PC-9 (cell line): ENCODE measurements around the gene ZNF777. TPM values are rescaled to one million over a fixed set of nuclear protein-coding genes. Genes with fewer than 3 reads are reported as not detected.

Experiments
- BruUV-seq: library from RNA; stranded (reverse); fragments of 400-500 nt; replicated peaks from 2 replicates; lab custom pipeline; 2021; lab: Mats Ljungman, UMichigan
- CTCF ChIA-PET: fragments of 300-600 bp; sonication (Branson Sonifier 250); formaldehyde crosslinking; loops from one replicate; lab custom pipeline; 2022; ENCODE audit warnings: antibody characterized with exemption; lab: Charles Lee
- POLR2A ChIA-PET: fragments of 300-600 bp; sonication (Branson Sonifier 250); formaldehyde crosslinking; loops from one replicate; lab custom pipeline; 2022; ENCODE audit warnings: antibody characterized with exemption; ENCODE audit not compliant: unreplicated experiment; lab: Charles Lee
- DNase-seq, 2 experiments: peaks; one replicate each; pipeline versions ENCODE4 v3.0.0 to v3.0.0-alpha.2; 2015 to 2022; ENCODE audit warnings: mixed read lengths in 1 of 2
- H2AFZ ChIP-seq: fragments of 200-600 bp; sonication (generic); 2 replicates; pipeline ENCODE4 v1.8.1; 2017; ENCODE audit warnings: antibody characterized with exemption
- H3F3A ChIP-seq: fragments of 200-600 bp; sonication (generic); 2 replicates; pipeline ENCODE4 v1.8.1; 2017; ENCODE audit warnings: antibody characterized with exemption, mild to moderate bottlenecking, low read depth; ENCODE audit not compliant: insufficient read depth
- H3K27ac ChIP-seq: fragments of 200-600 bp; sonication (generic); 2 replicates; pipeline ENCODE4 v1.6.1; 2016; ENCODE audit warnings: mixed run types
- H3K27me3 ChIP-seq: fragments of 200-600 bp; sonication (generic); 2 replicates; pipeline ENCODE4 v1.6.1; 2016; ENCODE audit warnings: low read depth, mixed run types; ENCODE audit not compliant: insufficient read depth
- H3K36me3 ChIP-seq: fragments of 200-600 bp; sonication (generic); 2 replicates; pipeline ENCODE4 v1.6.1; 2016; ENCODE audit warnings: low read depth, mixed run types
- H3K4me1 ChIP-seq: fragments of 200-600 bp; sonication (generic); replicated peaks from 2 replicates; pipeline ENCODE4 v1.6.1; 2016; ENCODE audit warnings: mixed run types; ENCODE audit not compliant: insufficient read depth
- H3K4me2 ChIP-seq: fragments of 200-600 bp; sonication (generic); 2 replicates; pipeline ENCODE4 v1.6.1; 2017; ENCODE audit warnings: mixed run types
- H3K4me3 ChIP-seq: fragments of 200-600 bp; sonication (generic); 2 replicates; pipeline ENCODE4 v1.6.1; 2016; ENCODE audit warnings: mixed run types
- H3K79me2 ChIP-seq: fragments of 200-600 bp; sonication (generic); 2 replicates; pipeline ENCODE4 v1.6.1; 2017; ENCODE audit warnings: low read depth, mixed run types
- H3K9me2 ChIP-seq: fragments of 200-600 bp; sonication (generic); 2 replicates; pipeline ENCODE4 v1.8.1; 2017; ENCODE audit warnings: mild to moderate bottlenecking; ENCODE audit not compliant: insufficient read depth
- H3K9me3 ChIP-seq: fragments of 200-600 bp; sonication (generic); 2 replicates; pipeline ENCODE4 v1.8.1; 2016; ENCODE audit warnings: low read depth; ENCODE audit not compliant: insufficient read depth
- H4K20me1 ChIP-seq: fragments of 200-600 bp; sonication (generic); 2 replicates; pipeline ENCODE4 v1.8.1; 2017; ENCODE audit not compliant: insufficient read depth
- EZH2 ChIP-seq: fragments of 200-600 bp; sonication (generic); IDR thresholded peaks from 2 replicates; pipeline ENCODE4 v1.8.0; 2017; ENCODE audit warnings: antibody characterized with exemption, low read depth
- intact Hi-C: fragments of 100-400 bp; cut with micrococcal nuclease; formaldehyde crosslinking; loops from one replicate; pipeline ENCODE4 v1.10.0; 2022; ENCODE audit not compliant: unreplicated experiment
- total RNA-seq: library from RNA; stranded (reverse); gene quantifications from 2 replicates; pipeline ENCODE4 v1.2.3, GENCODE V29; 2021
- TF ChIP-seq, protein P1 (sequence below): fragments of 200-600 bp; sonication (generic); conservative IDR thresholded peaks from 2 replicates; pipeline ENCODE4 v1.6.1; 2017; ENCODE audit warnings: mixed run types, antibody characterized with exemption, mild to moderate bottlenecking, moderate library complexity

Gene ZNF777
- total RNA-seq, 1 experiment from 2014 or later: 13.3 TPM

GRCh38 chr7:149505551-149505950 is 44.7 kb upstream of the ZNF777 start:
- H3F3A ChIP-seq: no peaks in the 10 kb centered on the region

GRCh38 chr7:149501651-149502050 is 40.8 kb upstream of the ZNF777 start:
- POLR2A ChIA-PET: no interaction called here
- CTCF ChIA-PET: no interaction called here
- intact Hi-C loops: no loop called here

More at GRCh38 chr7:149505551-149505950, 44.7 kb upstream of the ZNF777 start:
- POLR2A ChIA-PET: no interaction called here
- CTCF ChIA-PET: no interaction called here
- Histone ChIP-seq H3K79me2 (no peaks in the 10 kb centered on the region), H3K27ac (no peak overlapping the region), H3K4me3 (no peak overlapping the region), H3K4me2 (no peak overlapping the region), H3K9me3 (peaks cover 24% of the 10 kb centered on the region), H4K20me1 (no peaks in the 10 kb centered on the region), H3K36me3 (no peaks in the 10 kb centered on the region), H2AFZ (no peak overlapping the region), H3K4me1 (no peaks in the 10 kb centered on the region), H3K27me3 (no peaks in the 10 kb centered on the region), H3K9me2 (no peaks in the 10 kb centered on the region)
- intact Hi-C loops: no loop called here
- DNase-seq: no peak
- BruUV-seq: no TSS peak
- TF ChIP-seq, protein P1, sequence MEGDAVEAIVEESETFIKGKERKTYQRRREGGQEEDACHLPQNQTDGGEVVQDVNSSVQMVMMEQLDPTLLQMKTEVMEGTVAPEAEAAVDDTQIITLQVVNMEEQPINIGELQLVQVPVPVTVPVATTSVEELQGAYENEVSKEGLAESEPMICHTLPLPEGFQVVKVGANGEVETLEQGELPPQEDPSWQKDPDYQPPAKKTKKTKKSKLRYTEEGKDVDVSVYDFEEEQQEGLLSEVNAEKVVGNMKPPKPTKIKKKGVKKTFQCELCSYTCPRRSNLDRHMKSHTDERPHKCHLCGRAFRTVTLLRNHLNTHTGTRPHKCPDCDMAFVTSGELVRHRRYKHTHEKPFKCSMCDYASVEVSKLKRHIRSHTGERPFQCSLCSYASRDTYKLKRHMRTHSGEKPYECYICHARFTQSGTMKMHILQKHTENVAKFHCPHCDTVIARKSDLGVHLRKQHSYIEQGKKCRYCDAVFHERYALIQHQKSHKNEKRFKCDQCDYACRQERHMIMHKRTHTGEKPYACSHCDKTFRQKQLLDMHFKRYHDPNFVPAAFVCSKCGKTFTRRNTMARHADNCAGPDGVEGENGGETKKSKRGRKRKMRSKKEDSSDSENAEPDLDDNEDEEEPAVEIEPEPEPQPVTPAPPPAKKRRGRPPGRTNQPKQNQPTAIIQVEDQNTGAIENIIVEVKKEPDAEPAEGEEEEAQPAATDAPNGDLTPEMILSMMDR: no peak
- TF ChIP-seq EZH2: no peak

DNA sequence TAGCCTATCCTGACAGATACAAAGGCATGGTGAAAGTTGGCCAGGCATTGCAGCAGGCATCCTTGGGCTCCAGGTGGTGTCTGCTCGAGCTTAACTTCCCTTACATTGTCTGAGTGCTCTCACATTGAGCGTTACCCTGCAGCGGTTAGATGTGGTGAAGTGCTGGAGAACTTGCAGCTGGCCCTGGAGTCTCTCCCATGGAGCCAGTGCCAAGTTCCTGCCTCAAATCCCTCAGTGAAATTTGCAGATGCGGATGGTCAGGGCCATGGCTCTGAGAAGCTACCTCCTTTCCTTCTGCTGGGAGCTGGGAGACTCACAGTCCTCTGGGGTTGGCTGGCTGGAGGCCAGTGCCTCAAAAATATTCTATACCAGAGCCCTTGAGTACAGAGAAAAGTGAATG is 40.0 kb upstream of the ZNF777 start:
- no TSS peak for BruUV-seq
- H2AFZ ChIP-seq: no peak overlapping the region
- H3K4me2 ChIP-seq: no peak overlapping the region
- no peak overlapping the region for H3K4me3 ChIP-seq
- H3K9me2 ChIP-seq: no peaks in the 10 kb centered on the region
- H3K27me3 ChIP-seq: no peaks in the 10 kb centered on the region
- no peaks in the 10 kb centered on the region for H3F3A ChIP-seq
- no peak for TF ChIP-seq EZH2
- TF ChIP-seq, protein P1: no peak
- H4K20me1 ChIP-seq: no peaks in the 10 kb centered on the region; the same call in 1 of the 2 replicates
- H3K9me3 ChIP-seq: peaks cover 8% of the 10 kb centered on the region; the same call in 1 of the 2 replicates
- intact Hi-C loops: no loop called here
- peaks cover 12% of the 10 kb centered on the region for H3K79me2 ChIP-seq
- ChIA-PET POLR2A (no interaction called here), CTCF (no interaction called here)
- DNase-seq: no peak
- no peaks in the 10 kb centered on the region for H3K36me3 ChIP-seq
- H3K4me1 ChIP-seq: peaks cover 7% of the 10 kb centered on the region
- no peak overlapping the region for H3K27ac ChIP-seq

More at GRCh38 chr7:149501651-149502050, 40.8 kb upstream of the ZNF777 start:
- no TSS peak for BruUV-seq
- H2AFZ ChIP-seq: no peak overlapping the region
- no peak overlapping the region for H3K4me3 ChIP-seq
- H3K4me2 ChIP-seq: no peak overlapping the region
- no peak overlapping the region for H3K27ac ChIP-seq
- no peaks in the 10 kb centered on the region; the same call in 1 of the 2 replicates for H4K20me1 ChIP-seq
- peaks cover 3% of the 10 kb centered on the region; the same call in 1 of the 2 replicates for H3K4me1 ChIP-seq
- H3K27me3 ChIP-seq: no peaks in the 10 kb centered on the region
- TF ChIP-seq EZH2: no peak
- no peaks in the 10 kb centered on the region for H3F3A ChIP-seq
- no peaks in the 10 kb centered on the region for H3K9me2 ChIP-seq
- no peak for DNase-seq
- no peaks in the 10 kb centered on the region for H3K36me3 ChIP-seq
- peaks cover 8% of the 10 kb centered on the region; the same call in 1 of the 2 replicates for H3K9me3 ChIP-seq
- peaks cover 4% of the 10 kb centered on the region for H3K79me2 ChIP-seq

GRCh38 chr7:149500201-149500600 is 39.3 kb upstream of the ZNF777 start:
- Histone ChIP-seq H3K79me2 (peaks cover 19% of the 10 kb centered on the region), H3K4me3 (no peak overlapping the region), H4K20me1 (peaks cover 3% of the 10 kb centered on the region; the same call in 1 of the 2 replicates), H3K27me3 (no peaks in the 10 kb centered on the region), H2AFZ (no peak overlapping the region), H3F3A (no peaks in the 10 kb centered on the region), H3K9me3 (peaks cover 8% of the 10 kb centered on the region; the same call in 1 of the 2 replicates), H3K36me3 (no peaks in the 10 kb centered on the region), H3K4me1 (peaks cover 14% of the 10 kb centered on the region), H3K4me2 (no peak overlapping the region), H3K9me2 (no peaks in the 10 kb centered on the region), H3K27ac (no peak overlapping the region)
- intact Hi-C loops: no loop called here
- no peak for TF ChIP-seq EZH2
- TF ChIP-seq, protein P1: no peak
- ChIA-PET POLR2A (interaction anchor here (0.5 kb wide), 1 partner anchor 200 kb away, joined by 3 read pairs; no protein-coding TSS in a partner anchor), CTCF (no interaction called here)
- DNase-seq: no peak
- BruUV-seq: no TSS peak
